HG03175 (cell line): ENCODE data around the gene ZNF467.
A peak's percentile ranks its signal among the peaks of the same experiment; 100 is the strongest.

Source experiments
- ATAC-seq: cut with Tn5 transposase; IDR thresholded peaks from one replicate; pipeline ENCODE4 v1.9.1; 2021; ENCODE audit warnings: mild to moderate bottlenecking, moderate library complexity; ENCODE audit not compliant: unreplicated experiment

Gene ZNF467

GRCh38 chr7:149716007-149716931, 57.1 kb downstream of the ZNF467 start:
- ATAC-seq: no peak

GRCh38 chr7:149715476-149715875, 57.9 kb downstream of the ZNF467 start:
- ATAC-seq: no peak

- peak; percentile 27 for ATAC-seq
These were observed 58.4 kb downstream of the ZNF467 start for GRCh38 chr7:149714910-149715471.
